D721Med (cell line): ENCODE data around the gene MXD1.
"Not testable (repeated sequence)": the region's sequence is repeated elsewhere in the genome, so short reads cannot be mapped to it uniquely, and the experiment has no call there.

Source experiments
- DNase-seq: peaks from one replicate; pipeline ENCODE4 v3.0.0; 2011; ENCODE audit warnings: low spot score; ENCODE audit not compliant: insufficient read length
- FAIRE-seq: peaks from 2 replicates; lab custom pipeline; 2011; peaks lifted over from hg19 to GRCh38; lab: Jason Lieb, UNC
- TF ChIP-seq, protein P1 (sequence below): IDR thresholded peaks from 2 replicates; pipeline ENCODE4 v1.5.1; 2012; ENCODE audit warnings: mild to moderate bottlenecking, control low read depth; ENCODE audit not compliant: insufficient read depth; ENCODE audit errors: missing control alignments

MXD1 gene

DNA sequence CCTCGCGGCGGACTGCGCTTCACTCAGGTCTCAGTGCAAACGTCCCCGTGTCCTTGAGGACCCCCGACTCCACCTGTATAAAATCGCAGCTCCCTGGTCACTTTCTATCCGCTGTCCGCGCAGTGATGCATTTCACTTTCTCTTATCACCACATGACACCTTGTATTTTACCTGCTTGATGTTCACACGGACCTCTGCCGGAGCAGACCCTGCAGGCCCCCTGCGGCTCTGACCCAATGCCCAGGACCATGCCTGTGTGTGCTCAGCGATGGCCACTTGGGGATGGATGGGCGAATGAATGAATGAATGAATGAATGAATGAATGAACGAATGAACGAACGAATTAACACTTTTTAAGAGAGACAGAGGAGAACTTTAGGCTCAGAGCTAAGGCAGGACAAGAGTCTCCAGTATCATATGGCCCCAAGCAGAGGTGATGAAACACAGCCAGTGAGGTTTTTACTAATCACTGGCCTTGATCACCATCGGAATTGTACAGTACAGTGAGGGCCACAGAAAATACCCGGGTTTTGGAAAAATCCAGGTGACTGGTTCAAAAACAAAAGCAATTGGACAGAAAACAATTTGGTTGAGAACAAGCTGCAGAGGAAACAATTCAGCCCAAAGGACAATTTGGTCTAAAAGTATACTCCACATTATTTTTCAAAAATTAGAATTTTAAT is 34.2 kb downstream of the MXD1 start:
- FAIRE-seq = no peak

DNA sequence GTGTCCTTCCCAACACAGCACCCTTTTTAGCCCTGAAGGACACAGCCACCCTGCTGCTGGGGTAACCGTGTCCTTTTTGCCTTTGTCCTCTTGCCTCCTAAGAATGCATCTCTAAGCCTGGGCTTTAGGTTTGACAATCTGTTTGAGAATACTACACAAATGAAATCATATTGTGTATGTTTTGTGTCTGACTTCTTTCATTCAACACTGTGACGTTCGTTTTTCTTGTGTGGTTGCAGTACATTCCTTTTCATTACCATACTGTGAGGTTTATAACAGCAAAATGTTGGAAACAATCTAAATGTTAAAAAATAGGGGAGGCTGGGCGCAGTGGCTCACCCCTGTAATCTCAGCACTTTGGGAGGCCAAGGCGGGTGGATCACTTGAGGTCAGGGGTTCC is 35.3 kb downstream of the MXD1 start:
- TF ChIP-seq, protein P1, sequence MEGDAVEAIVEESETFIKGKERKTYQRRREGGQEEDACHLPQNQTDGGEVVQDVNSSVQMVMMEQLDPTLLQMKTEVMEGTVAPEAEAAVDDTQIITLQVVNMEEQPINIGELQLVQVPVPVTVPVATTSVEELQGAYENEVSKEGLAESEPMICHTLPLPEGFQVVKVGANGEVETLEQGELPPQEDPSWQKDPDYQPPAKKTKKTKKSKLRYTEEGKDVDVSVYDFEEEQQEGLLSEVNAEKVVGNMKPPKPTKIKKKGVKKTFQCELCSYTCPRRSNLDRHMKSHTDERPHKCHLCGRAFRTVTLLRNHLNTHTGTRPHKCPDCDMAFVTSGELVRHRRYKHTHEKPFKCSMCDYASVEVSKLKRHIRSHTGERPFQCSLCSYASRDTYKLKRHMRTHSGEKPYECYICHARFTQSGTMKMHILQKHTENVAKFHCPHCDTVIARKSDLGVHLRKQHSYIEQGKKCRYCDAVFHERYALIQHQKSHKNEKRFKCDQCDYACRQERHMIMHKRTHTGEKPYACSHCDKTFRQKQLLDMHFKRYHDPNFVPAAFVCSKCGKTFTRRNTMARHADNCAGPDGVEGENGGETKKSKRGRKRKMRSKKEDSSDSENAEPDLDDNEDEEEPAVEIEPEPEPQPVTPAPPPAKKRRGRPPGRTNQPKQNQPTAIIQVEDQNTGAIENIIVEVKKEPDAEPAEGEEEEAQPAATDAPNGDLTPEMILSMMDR = no peak
- DNase-seq (no peak), FAIRE-seq (no peak)

More for the DNA sequence above, 34.2 kb downstream of the MXD1 start:
- TF ChIP-seq, protein P1 = no peak
- no peak for DNase-seq

DNA sequence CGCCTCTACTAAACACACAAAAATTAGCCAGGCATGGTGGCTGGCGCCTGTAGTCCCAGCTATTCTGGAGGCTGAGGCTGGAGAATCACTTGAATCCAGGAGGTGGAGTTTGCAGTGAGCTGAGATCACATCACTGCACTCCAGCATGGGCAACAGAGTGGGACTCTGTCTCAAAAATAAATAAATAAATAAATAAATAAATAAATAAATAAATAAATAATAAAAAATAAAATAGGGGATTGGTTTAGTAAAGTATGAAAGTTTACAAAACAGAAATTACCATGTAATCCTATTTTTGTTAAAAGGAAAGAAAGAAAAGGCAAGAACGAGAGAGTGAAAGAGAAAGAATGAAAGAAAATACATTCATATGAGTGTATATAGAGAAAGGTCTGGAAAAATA is 35.8 kb downstream of the MXD1 start:
- not testable (repeated sequence) for FAIRE-seq

DNA sequence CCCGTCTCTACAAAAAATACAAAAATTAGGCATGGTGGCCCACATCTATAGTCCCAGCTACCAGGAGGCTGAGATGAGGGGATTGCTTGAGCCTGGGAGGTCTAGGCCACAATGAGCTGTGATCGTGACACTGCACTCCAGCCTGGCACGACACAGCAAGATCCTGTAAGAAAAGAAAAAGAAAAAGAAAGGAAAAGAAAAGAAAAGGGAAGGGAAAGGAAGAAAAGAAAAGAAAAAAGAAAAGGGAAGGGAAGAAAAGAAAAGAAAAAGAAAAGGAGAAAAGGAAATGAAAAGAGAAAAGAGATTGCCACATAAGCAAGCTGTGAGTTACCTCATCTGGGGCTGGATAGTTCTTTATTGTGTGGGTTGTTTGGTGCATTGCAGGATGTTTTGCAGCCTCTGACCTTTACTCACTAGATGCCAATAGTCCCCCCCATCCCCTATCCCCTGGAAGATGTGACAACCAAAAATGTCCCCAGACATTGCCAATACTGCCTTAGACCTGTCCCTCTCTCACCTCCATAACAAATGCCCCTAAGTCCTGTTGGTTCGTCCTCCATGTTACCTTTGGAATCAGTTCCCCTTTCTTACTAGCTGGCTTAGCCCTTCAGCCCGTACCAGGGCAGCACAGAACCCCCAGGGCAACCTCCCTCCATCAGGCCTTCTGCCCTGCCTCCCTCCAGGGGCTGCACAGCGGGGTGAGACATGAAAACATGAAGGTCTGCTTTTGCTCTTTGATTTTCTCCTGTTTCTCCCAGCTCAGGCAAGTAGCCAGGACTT is 37.6 kb downstream of the MXD1 start:
- DNase-seq = no peak
- TF ChIP-seq, protein P1 = no peak

More for the DNA sequence above, 35.8 kb downstream of the MXD1 start:
- not testable (repeated sequence) for DNase-seq

DNA sequence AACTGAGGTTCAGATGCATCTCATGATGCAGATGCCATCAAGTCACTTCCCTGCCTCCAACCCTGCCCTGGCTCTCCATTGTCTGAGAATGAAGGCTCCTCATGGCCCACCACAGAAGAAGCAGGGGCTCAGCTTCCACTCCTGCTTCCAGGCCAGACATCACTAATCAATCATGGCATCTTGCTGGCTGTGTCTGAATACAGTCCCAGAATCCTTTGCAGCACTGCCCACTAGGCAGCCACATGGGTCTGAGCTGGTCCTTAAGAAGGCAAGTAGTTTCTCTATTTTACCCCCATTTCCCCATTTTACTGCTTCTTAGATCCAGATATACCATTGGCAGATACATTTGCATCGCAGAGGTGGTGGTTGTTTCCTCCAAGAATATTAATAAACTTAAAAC is 39.2 kb downstream of the MXD1 start:
- TF ChIP-seq, protein P1 = no peak
- DNase-seq = no peak
- no peak for FAIRE-seq

More for the DNA sequence above, 37.6 kb downstream of the MXD1 start:
- FAIRE-seq = no peak

DNA sequence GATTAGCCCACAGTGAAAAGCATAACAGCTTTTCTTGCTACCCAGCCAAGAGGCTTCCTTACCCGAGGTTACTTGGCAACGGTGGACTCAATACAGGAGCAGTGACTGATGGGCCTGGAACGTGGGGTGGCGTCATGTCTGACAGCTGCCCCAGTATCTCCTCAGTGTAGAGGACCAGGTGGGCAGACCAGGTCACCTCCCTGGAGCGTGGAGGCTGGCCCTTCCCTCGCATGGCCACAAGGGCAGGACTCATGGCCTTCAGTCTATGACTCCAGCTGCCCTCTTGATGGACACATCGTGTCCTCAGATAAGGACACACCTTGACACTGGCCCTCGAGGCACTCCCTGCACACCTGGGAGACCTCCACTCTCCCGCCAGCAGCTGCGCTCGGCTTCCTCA is 40.1 kb downstream of the MXD1 start:
- no peak for FAIRE-seq
- TF ChIP-seq, protein P1 = no peak
- no peak for DNase-seq

DNA sequence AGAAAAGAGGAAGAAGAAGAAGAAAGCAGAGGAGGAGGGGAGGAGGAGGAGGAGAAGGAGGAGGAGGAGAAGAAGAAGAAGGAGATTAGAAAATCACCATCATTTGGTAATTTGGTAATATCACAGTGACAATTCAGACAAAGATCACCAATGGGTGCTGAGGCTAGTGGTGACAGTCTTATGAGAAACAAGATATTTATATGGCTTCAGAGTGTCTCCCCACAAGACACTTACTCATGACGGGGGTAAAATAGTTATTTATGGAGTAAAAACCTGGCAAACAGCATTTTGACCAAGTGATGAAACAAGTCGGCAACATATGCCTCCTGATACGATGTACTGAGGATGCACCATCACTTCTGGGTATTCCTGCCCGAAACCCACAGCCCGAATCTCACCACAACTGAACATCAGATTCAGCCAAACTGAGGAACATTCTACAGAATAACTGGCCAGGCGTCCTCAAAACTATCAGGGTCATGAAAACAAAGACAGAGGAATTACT is 41.6 kb downstream of the MXD1 start:
- TF ChIP-seq, protein P1 = no peak
- FAIRE-seq (no peak), DNase-seq (no peak)
